ENCODE results near the gene URGCP.

DNA sequence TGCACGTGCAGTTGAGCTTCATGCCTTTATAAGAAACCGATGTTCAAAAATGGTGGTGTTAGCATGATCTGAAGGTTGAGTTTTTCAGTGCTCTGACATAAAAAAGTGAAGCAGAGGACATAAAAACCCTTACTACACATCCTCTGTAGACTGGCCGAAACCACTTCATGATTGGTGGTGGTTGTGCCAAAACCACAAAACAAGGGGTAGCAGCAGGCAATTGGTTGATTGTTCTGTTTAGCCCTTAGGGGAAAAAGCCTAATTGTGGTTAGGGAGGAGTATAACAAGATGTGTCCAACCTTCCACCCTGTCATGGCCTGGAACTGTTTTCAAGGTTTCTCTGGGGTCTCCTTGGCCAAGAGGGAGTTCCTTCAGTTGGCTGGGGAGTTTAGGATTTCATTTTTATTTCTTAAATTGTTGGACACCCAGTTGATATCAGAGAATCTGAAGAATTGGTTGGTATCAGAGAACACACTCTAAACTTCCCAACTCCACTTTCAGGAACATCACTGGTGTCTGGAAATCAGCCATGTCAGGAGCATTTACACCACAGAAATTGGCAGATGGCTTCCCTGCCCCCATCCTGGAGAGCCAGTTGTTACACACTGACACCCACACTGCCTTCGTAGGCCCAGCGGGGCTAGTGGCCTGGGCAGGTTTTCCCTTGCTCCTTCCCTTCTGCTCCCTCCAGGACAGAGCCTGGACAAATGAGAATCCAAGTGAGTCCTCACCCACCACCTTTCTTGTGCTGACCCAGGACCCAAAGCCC is 55.9 kb downstream of the URGCP start:
- TF ChIP-seq POLR2AphosphoS5 (IDR thresholded peaks at IDR 0.05; ENCODE audit: low read depth, low read length) (no peak), POLR2A (IDR thresholded peaks at IDR 0.05; ENCODE audit: low read depth, low read length) (no peak)

All from GM12892 (cell line).